Glutamatergic neuron (in vitro differentiated cells): ENCODE data around the gene CACNG8. TPM values are rescaled to one million over a fixed set of nuclear protein-coding genes. Genes with fewer than 3 reads are reported as not detected.

Experiments used
- DNase-seq: peaks from one replicate; pipeline ENCODE4 v3.0.0; 2022
- H3K27ac Mint-ChIP-seq: one replicate; pipeline ENCODE4 v1.8.0; 2020; ENCODE audit warnings: mild to moderate bottlenecking, mixed read lengths, inconsistent platforms; ENCODE audit not compliant: unreplicated experiment
- H3K27me3 Mint-ChIP-seq: one replicate; pipeline ENCODE4 v1.8.0; 2020; ENCODE audit warnings: mild to moderate bottlenecking, moderate library complexity, mixed read lengths, inconsistent platforms; ENCODE audit not compliant: unreplicated experiment
- H3K36me3 Mint-ChIP-seq: one replicate; pipeline ENCODE4 v1.8.0; 2020; ENCODE audit warnings: mild to moderate bottlenecking, mixed read lengths, inconsistent platforms; ENCODE audit not compliant: unreplicated experiment
- H3K4me1 Mint-ChIP-seq: one replicate; pipeline ENCODE4 v1.8.0; 2020; ENCODE audit warnings: mild to moderate bottlenecking, low read depth, mixed read lengths, inconsistent platforms; ENCODE audit not compliant: unreplicated experiment
- H3K4me3 Mint-ChIP-seq: one replicate; pipeline ENCODE4 v1.8.0; 2020; ENCODE audit warnings: mild to moderate bottlenecking, mixed read lengths, inconsistent platforms; ENCODE audit not compliant: unreplicated experiment
- H3K9me3 Mint-ChIP-seq: one replicate; pipeline ENCODE4 v1.8.0; 2020; ENCODE audit warnings: mild to moderate bottlenecking, moderate library complexity, mixed read lengths, inconsistent platforms; ENCODE audit not compliant: unreplicated experiment
- total RNA-seq: library from RNA; stranded (reverse); fragmentation: NEBNext Ultra II Directional; extraction: Animal tissue kit (Norgen Biotek cat#: 25700); gene quantifications from one replicate; pipeline ENCODE4 v1.2.1, GENCODE V29; 2021; ENCODE audit not compliant: unreplicated experiment
- TF ChIP-seq, protein P1 (sequence below): fragments of 200-600 bp; sonication (generic); IDR thresholded peaks from one replicate; pipeline ENCODE4 v1.5.0; 2021; ENCODE audit not compliant: partially characterized antibody, unreplicated experiment

CACNG8 gene
- total RNA-seq, 1 donor from 2014 or later = 4.3 TPM

- H3K36me3 Mint-ChIP-seq = no peaks in the 10 kb centered on the region
- no peak for DNase-seq
- TF ChIP-seq, protein P1, sequence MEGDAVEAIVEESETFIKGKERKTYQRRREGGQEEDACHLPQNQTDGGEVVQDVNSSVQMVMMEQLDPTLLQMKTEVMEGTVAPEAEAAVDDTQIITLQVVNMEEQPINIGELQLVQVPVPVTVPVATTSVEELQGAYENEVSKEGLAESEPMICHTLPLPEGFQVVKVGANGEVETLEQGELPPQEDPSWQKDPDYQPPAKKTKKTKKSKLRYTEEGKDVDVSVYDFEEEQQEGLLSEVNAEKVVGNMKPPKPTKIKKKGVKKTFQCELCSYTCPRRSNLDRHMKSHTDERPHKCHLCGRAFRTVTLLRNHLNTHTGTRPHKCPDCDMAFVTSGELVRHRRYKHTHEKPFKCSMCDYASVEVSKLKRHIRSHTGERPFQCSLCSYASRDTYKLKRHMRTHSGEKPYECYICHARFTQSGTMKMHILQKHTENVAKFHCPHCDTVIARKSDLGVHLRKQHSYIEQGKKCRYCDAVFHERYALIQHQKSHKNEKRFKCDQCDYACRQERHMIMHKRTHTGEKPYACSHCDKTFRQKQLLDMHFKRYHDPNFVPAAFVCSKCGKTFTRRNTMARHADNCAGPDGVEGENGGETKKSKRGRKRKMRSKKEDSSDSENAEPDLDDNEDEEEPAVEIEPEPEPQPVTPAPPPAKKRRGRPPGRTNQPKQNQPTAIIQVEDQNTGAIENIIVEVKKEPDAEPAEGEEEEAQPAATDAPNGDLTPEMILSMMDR = no peak
- H3K4me1 Mint-ChIP-seq = peaks cover 23% of the 10 kb centered on the region
- H3K27me3 Mint-ChIP-seq = peaks cover 9% of the 10 kb centered on the region
- H3K4me3 Mint-ChIP-seq = peak overlapping the region; percentile 53
- H3K9me3 Mint-ChIP-seq = peaks cover 5% of the 10 kb centered on the region
- H3K27ac Mint-ChIP-seq = no peak overlapping the region
Measured at GRCh38 chr19:53957448-53958167, 5.1 kb upstream of the CACNG8 start.

DNA sequence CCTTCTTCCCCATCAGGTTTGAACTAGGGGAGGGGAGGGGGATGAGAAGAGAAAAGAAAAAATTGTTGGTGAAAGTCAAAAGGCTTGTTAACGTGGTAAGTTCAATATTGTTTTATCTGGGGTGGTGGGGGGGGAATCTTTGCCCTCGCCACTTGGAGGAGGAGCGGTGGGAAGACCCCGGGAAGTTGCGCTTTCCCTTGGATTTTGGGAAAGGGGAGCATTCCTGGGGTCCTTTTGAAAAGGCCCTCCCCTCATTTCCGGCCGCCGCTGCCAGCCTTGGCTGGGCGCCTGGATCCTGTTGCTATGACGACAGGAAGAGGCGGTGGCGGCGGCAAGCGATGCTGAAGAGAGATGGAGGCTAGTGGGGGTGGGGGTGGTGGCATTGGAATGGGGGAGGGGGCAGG is 4.6 kb upstream of the CACNG8 start:
- Mint-ChIP-seq H3K27me3 (peaks cover 10% of the 10 kb centered on the region), H3K27ac (no peak overlapping the region), H3K36me3 (no peaks in the 10 kb centered on the region), H3K9me3 (peaks cover 5% of the 10 kb centered on the region), H3K4me3 (peak overlapping the region; percentile 53), H3K4me1 (peaks cover 23% of the 10 kb centered on the region)
- peak; percentile 75 for DNase-seq
- TF ChIP-seq, protein P1 = no peak

GRCh38 chr19:53958823-53959757 is 3.6 kb upstream of the CACNG8 start:
- peak overlapping the region; percentile 95 for H3K27ac Mint-ChIP-seq

GRCh38 chr19:53960187-53960586 is 2.5 kb upstream of the CACNG8 start:
- Mint-ChIP-seq H3K36me3 (peaks cover 5% of the 10 kb centered on the region), H3K4me3 (peak overlapping the region; percentile 100), H3K27me3 (peaks cover 20% of the 10 kb centered on the region), H3K4me1 (peaks cover 23% of the 10 kb centered on the region), H3K9me3 (peaks cover 10% of the 10 kb centered on the region), H3K27ac (peak overlapping the region; percentile 38)
- DNase-seq = no peak
- TF ChIP-seq, protein P1 = no peak

More at GRCh38 chr19:53958823-53959757, 3.6 kb upstream of the CACNG8 start:
- DNase-seq = peak; percentile 40
- H3K4me3 Mint-ChIP-seq = peak overlapping the region; percentile 100
- H3K36me3 Mint-ChIP-seq = no peaks in the 10 kb centered on the region
- peaks cover 23% of the 10 kb centered on the region for H3K4me1 Mint-ChIP-seq
- H3K9me3 Mint-ChIP-seq = peaks cover 6% of the 10 kb centered on the region
- peaks cover 11% of the 10 kb centered on the region for H3K27me3 Mint-ChIP-seq
- TF ChIP-seq, protein P1 = no peak
